Liver (tissue), 9 donors: ENCODE measurements around the gene TSHB. TPM values are rescaled to one million over a fixed set of nuclear protein-coding genes. Genes with fewer than 3 reads are reported as not detected.

Experiments used
- DNase-seq: peaks from one replicate; pipeline ENCODE4 v3.0.0-alpha.2; 2017; ENCODE audit warnings: low spot score
- H3K27ac ChIP-seq, 2 donors: one replicate each; pipeline ENCODE4 v1.7.0; 2013; ENCODE audit warnings: inconsistent platforms in 2 of 2, low read length in 2 of 2, control low read depth in 1 of 2, low read depth in 1 of 2, mild to moderate bottlenecking in 1 of 2
- H3K27me3 ChIP-seq, 4 donors: one replicate each; pipeline versions ENCODE4 v1.6.1 to v1.7.0; 2013; ENCODE audit warnings: low read length in 3 of 4, inconsistent platforms in 1 of 4, mild to moderate bottlenecking in 1 of 4, moderate library complexity in 1 of 4; ENCODE audit not compliant: control insufficient read depth in 4 of 4, insufficient read depth in 4 of 4
- H3K36me3 ChIP-seq, 4 donors: one replicate each; pipeline versions ENCODE4 v1.6.1 to v1.7.0; 2013; ENCODE audit warnings: low read length in 3 of 4, mild to moderate bottlenecking in 3 of 4, low read depth in 1 of 4, moderate library complexity in 1 of 4; ENCODE audit not compliant: control insufficient read depth in 4 of 4, insufficient read depth in 3 of 4
- H3K4me1 ChIP-seq, 4 donors: one replicate each; pipeline versions ENCODE4 v1.6.1 to v1.7.0; 2013; ENCODE audit warnings: low read length in 3 of 4, mild to moderate bottlenecking in 3 of 4, moderate library complexity in 1 of 4; ENCODE audit not compliant: control insufficient read depth in 4 of 4, insufficient read depth in 4 of 4
- H3K4me3 ChIP-seq, 3 donors: one replicate each; pipeline versions ENCODE4 v1.6.1 to v1.7.0; 2013; ENCODE audit warnings: low read length in 3 of 3, control low read depth in 1 of 3, low read depth in 1 of 3, mild to moderate bottlenecking in 1 of 3
- H3K9ac ChIP-seq, 2 donors: one replicate each; pipeline ENCODE4 v1.7.0; 2013; ENCODE audit warnings: low read length in 2 of 2, mild to moderate bottlenecking in 2 of 2, moderate library complexity in 2 of 2, control low read depth in 1 of 2, low read depth in 1 of 2
- H3K9me3 ChIP-seq, 4 donors: one replicate each; pipeline versions ENCODE4 v1.6.1 to v1.7.0; 2013; ENCODE audit warnings: low read length in 3 of 4; ENCODE audit not compliant: control insufficient read depth in 4 of 4
- ATF3 ChIP-seq: IDR thresholded peaks from 2 replicates; pipeline ENCODE4 v1.6.1; 2016; ENCODE audit warnings: antibody characterized with exemption
- EGR1 ChIP-seq, 2 donors: IDR thresholded peaks; 2 replicates each; pipeline ENCODE4 v1.6.1; 2016 to 2018; ENCODE audit warnings: antibody characterized with exemption in 2 of 2, low read depth in 2 of 2
- FOXA1 ChIP-seq: IDR thresholded peaks from 2 replicates; pipeline ENCODE4 v1.6.1; 2016; ENCODE audit warnings: antibody characterized with exemption
- FOXA2 ChIP-seq: IDR thresholded peaks from 2 replicates; pipeline ENCODE4 v1.6.1; 2016; ENCODE audit warnings: antibody characterized with exemption
- GABPA ChIP-seq, 2 donors: IDR thresholded peaks in 1 of 2; conservative IDR thresholded peaks in 1 of 2; 2 replicates each; pipeline ENCODE4 v1.6.1; 2016; ENCODE audit warnings: antibody characterized with exemption in 2 of 2, mild to moderate bottlenecking in 1 of 2, moderate library complexity in 1 of 2
- HNF4A ChIP-seq, 2 donors: conservative IDR thresholded peaks; 2 replicates each; pipeline ENCODE4 v1.6.1; 2016; ENCODE audit warnings: antibody characterized with exemption in 2 of 2, mild to moderate bottlenecking in 2 of 2
- JUND ChIP-seq, 2 donors: IDR thresholded peaks; 2 replicates each; pipeline ENCODE4 v1.6.1; 2016; ENCODE audit warnings: antibody characterized with exemption in 2 of 2
- MAX ChIP-seq: IDR thresholded peaks from 2 replicates; pipeline ENCODE4 v1.6.1; 2016; ENCODE audit warnings: antibody characterized with exemption
- NR2F2 ChIP-seq: IDR thresholded peaks from 2 replicates; pipeline ENCODE4 v1.6.1; 2016; ENCODE audit warnings: antibody characterized with exemption
- RAD21 ChIP-seq, 2 donors: IDR thresholded peaks; 2 replicates each; pipeline ENCODE4 v1.6.1; 2016; ENCODE audit warnings: antibody characterized with exemption in 2 of 2, mild to moderate bottlenecking in 2 of 2
- REST ChIP-seq: IDR thresholded peaks from 2 replicates; pipeline ENCODE4 v1.6.1; 2016; ENCODE audit warnings: antibody characterized with exemption, mild to moderate bottlenecking
- RXRA ChIP-seq, 2 donors: IDR thresholded peaks; 2 replicates each; pipeline ENCODE4 v1.6.1; 2017 to 2018; ENCODE audit warnings: antibody characterized with exemption in 2 of 2, mild to moderate bottlenecking in 1 of 2
- SP1 ChIP-seq: IDR thresholded peaks from 2 replicates; pipeline ENCODE4 v1.6.1; 2018; ENCODE audit warnings: antibody characterized with exemption, mild to moderate bottlenecking
- TAF1 ChIP-seq: conservative IDR thresholded peaks from 2 replicates; pipeline ENCODE4 v1.6.1; 2016; ENCODE audit warnings: antibody characterized with exemption, mild to moderate bottlenecking
- YY1 ChIP-seq: IDR thresholded peaks from 2 replicates; pipeline ENCODE4 v1.6.1; 2016; ENCODE audit warnings: antibody characterized with exemption, mild to moderate bottlenecking
- ZBTB33 ChIP-seq: IDR thresholded peaks from 2 replicates; pipeline ENCODE4 v1.6.1; 2016; ENCODE audit warnings: antibody characterized with exemption
- WGBS: extraction: QIAGEN DNeasy Blood & Tissue Kit; methylation state at CpG from one replicate; pipeline ENCODE4 v1.1.7; 2013; 5-methylcytosine and 5-hydroxymethylcytosine counted together
- polyA plus RNA-seq, 2 donors: library from polyadenylated mRNA; stranded (reverse) in 1 of 2; unstranded in 1 of 2; fragments of 200-250 nt in 1 of 2; fragments of >200 nt in 1 of 2; fragmentation: Nextera tagmentation in 1 of 2; extraction: Ambion mirVana in 1 of 2; gene quantifications; one replicate each; pipeline versions ENCODE4 v1.2.1 to v1.2.3, GENCODE V29; 2013 to 2015
- total RNA-seq, 2 donors: library from RNA; depleted of rRNA; stranded (reverse); fragments of >200 nt; gene quantifications; one replicate each; pipeline ENCODE4 v1.2.3, GENCODE V29; 2014
- donor health status: healthy.
- donor health status: healthy.
- donor health status: healthy.
- donor health status: healthy.
- donor health status: healthy.

TSHB gene
- total and polyA plus RNA-seq, 4 donors = not detected

- 86% methylated on average over 6 of the region's 6 CpGs for WGBS
Observed at GRCh38 chr1:115082949-115083348, 53.3 kb downstream of the TSHB start.

More at GRCh38 chr1:115082949-115083348, 53.3 kb downstream of the TSHB start:
- Histone ChIP-seq H3K9ac (no peak overlapping the region), H3K27me3 (no peaks in the 10 kb centered on the region), H3K4me3 (no peak overlapping the region), H3K4me1 (no peaks in the 10 kb centered on the region), H3K27ac (no peak overlapping the region), H3K9me3 (no peaks in the 10 kb centered on the region), H3K36me3 (no peaks in the 10 kb centered on the region)
- no peak for TF ChIP-seq ZBTB33
- no peak for TF ChIP-seq EGR1 (IDR thresholded peaks at IDR 0.05; ENCODE audit: low read depth in 2 of 2)
- no peak for TF ChIP-seq NR2F2
- TF ChIP-seq ATF3 = no peak
- TF ChIP-seq FOXA1 = no peak
- TF ChIP-seq GABPA (IDR thresholded peaks at IDR 0.05 in 1 of 2, conservative IDR thresholded peaks at IDR 0.05 in 1 of 2) = no peak
- TF ChIP-seq RAD21 (IDR thresholded peaks at IDR 0.05) = no peak
- no peak for TF ChIP-seq SP1
- no peak for TF ChIP-seq TAF1
- TF ChIP-seq YY1 = no peak
- TF ChIP-seq MAX = no peak
- no peak for TF ChIP-seq HNF4A (conservative IDR thresholded peaks at IDR 0.05)
- TF ChIP-seq REST = no peak
- no peak for TF ChIP-seq JUND (IDR thresholded peaks at IDR 0.05)
- no peak for TF ChIP-seq RXRA (IDR thresholded peaks at IDR 0.05)
- TF ChIP-seq FOXA2 = no peak
- DNase-seq = no peak

Other genes with a start within 250 kb of the TSHB start
- gene SIKE1, start 249.1 kb upstream of the TSHB start, total RNA-seq = 10 to 100 TPM; 23.2 to 40.4 TPM
- gene SIKE1, start 249.1 kb upstream of the TSHB start, polyA plus RNA-seq = 10 to 100 TPM; 12.0 to 22.0 TPM
- gene SYCP1, start 175.0 kb upstream of the TSHB start, total RNA-seq = under 1 TPM in 1 of 2 donors, not detected in 1; 0.89 TPM
- not detected for gene SYCP1, start 175.0 kb upstream of the TSHB start, polyA plus RNA-seq
- gene TSPAN2, start 59.7 kb downstream of the TSHB start, total RNA-seq = 1 to 10 TPM in 1 of 2 donors, under 1 TPM in 1; 0.33 to 1.5 TPM
- gene TSPAN2, start 59.7 kb downstream of the TSHB start, polyA plus RNA-seq = under 1 TPM; 0.13 to 0.27 TPM